Measurements from ENCODE around the gene BRWD1. TPM values are rescaled to one million over a fixed set of nuclear protein-coding genes. Genes with fewer than 3 reads are reported as not detected.
"Not testable (repeated sequence)": the region's sequence is repeated elsewhere in the genome, so short reads cannot be mapped to it uniquely, and the experiment has no call there.

The BRWD1 gene
- total RNA-seq, 1 donor from 2014 or later: 71.6 TPM

- ATAC-seq (no peak), DNase-seq (ENCODE audit: low spot score) (no peak)
- intact Hi-C loops (cut with DNase I): no loop called here
These were observed 157.9 kb downstream of the BRWD1 start for GRCh38 chr21:39155578-39155977.

GRCh38 chr21:39153842-39154241 lies 159.6 kb downstream of the BRWD1 start:
- DNase-seq (ENCODE audit: low spot score): no peak
- intact Hi-C loops (cut with DNase I): no loop called here
- ATAC-seq: no peak

GRCh38 chr21:39153373-39153772 lies 160.1 kb downstream of the BRWD1 start:
- no peak for DNase-seq (ENCODE audit: low spot score)
- intact Hi-C loops (cut with DNase I): no loop called here
- no peak for ATAC-seq

- ATAC-seq: no peak
- intact Hi-C loops (cut with DNase I): no loop called here
- no peak for DNase-seq (ENCODE audit: low spot score)
These were observed 161.2 kb downstream of the BRWD1 start for GRCh38 chr21:39152271-39152670.

- intact Hi-C loops (cut with DNase I): no loop called here
- DNase-seq (ENCODE audit: low spot score) (no peak), ATAC-seq (no peak)
These were observed 162.6 kb downstream of the BRWD1 start for GRCh38 chr21:39150877-39151276.

- intact Hi-C loops (cut with DNase I): no loop called here
- no peak for ATAC-seq
- DNase-seq (ENCODE audit: low spot score): no peak
These were observed 163.1 kb downstream of the BRWD1 start for GRCh38 chr21:39150316-39150715.

GRCh38 chr21:39149882-39150281 lies 163.6 kb downstream of the BRWD1 start:
- intact Hi-C loops (cut with DNase I): no loop called here
- DNase-seq (ENCODE audit: low spot score): no peak
- no peak for ATAC-seq

- no peak for ATAC-seq
- intact Hi-C loops (cut with DNase I): no loop called here
- no peak for DNase-seq (ENCODE audit: low spot score)
These were observed 164.5 kb downstream of the BRWD1 start for GRCh38 chr21:39148975-39149374.

- no peak for DNase-seq (ENCODE audit: low spot score)
- ATAC-seq: no peak
- intact Hi-C loops (cut with DNase I): no loop called here
These were observed 169.2 kb downstream of the BRWD1 start for GRCh38 chr21:39144191-39144590.

- intact Hi-C loops (cut with DNase I): no loop called here
- DNase-seq (ENCODE audit: low spot score) (no peak), ATAC-seq (no peak)
These were observed 170.5 kb downstream of the BRWD1 start for GRCh38 chr21:39142972-39143371.

GRCh38 chr21:39141502-39141901 lies 171.9 kb downstream of the BRWD1 start:
- ATAC-seq: no peak
- intact Hi-C loops (cut with DNase I): no loop called here

GRCh38 chr21:39137248-39138178 lies 175.9 kb downstream of the BRWD1 start:
- no peak for DNase-seq (ENCODE audit: low spot score)
- ATAC-seq: peak; percentile 76
- intact Hi-C loops (cut with DNase I): loop anchor here (10.0 kb wide), 1 partner anchor 403 kb away; no protein-coding TSS in a partner anchor

More at GRCh38 chr21:39141502-39141901, 171.9 kb downstream of the BRWD1 start:
- DNase-seq (ENCODE audit: low spot score): no peak

GRCh38 chr21:39136711-39137110 lies 176.7 kb downstream of the BRWD1 start:
- ATAC-seq (peak; percentile 8), DNase-seq (ENCODE audit: low spot score) (no peak)
- intact Hi-C loops (cut with DNase I): loop anchor here (10.0 kb wide), 1 partner anchor 402 kb away; no protein-coding TSS in a partner anchor

GRCh38 chr21:39136138-39136537 lies 177.3 kb downstream of the BRWD1 start:
- ATAC-seq; DNase-seq (ENCODE audit: low spot score): not testable (repeated sequence)
- intact Hi-C loops (cut with DNase I): loop anchor here (10.0 kb wide), 1 partner anchor 401 kb away; no protein-coding TSS in a partner anchor

- DNase-seq (ENCODE audit: low spot score) (no peak), ATAC-seq (no peak)
- intact Hi-C loops (cut with DNase I): loop anchor here (10.0 kb wide), 1 partner anchor 400 kb away; no protein-coding TSS in a partner anchor
These were observed 179.1 kb downstream of the BRWD1 start for GRCh38 chr21:39134288-39134810.

Other genes with a start within 250 kb of the BRWD1 start
- 18.2 TPM for gene PSMG1, start 130.2 kb downstream of the BRWD1 start, total RNA-seq
- gene HMGN1, start 35.5 kb upstream of the BRWD1 start, total RNA-seq: 116 TPM
- gene LCA5L, start 132.1 kb upstream of the BRWD1 start, total RNA-seq: 2.2 TPM
- gene SH3BGR, start 138.3 kb upstream of the BRWD1 start, total RNA-seq: 7.9 TPM